GM12878 (cell line): Measurements from ENCODE around the gene N4BP2L2. TPM values are rescaled to one million over a fixed set of nuclear protein-coding genes. Genes with fewer than 3 reads are reported as not detected.

Experiments
- ATAC-seq: fragments of 200-7000 bp; cut with Tn5 transposase; 3 replicates; pipeline ENCODE4 v1.9.1; 2020; ENCODE audit warnings: mild to moderate bottlenecking, moderate library complexity
- BruUV-seq: library from RNA; stranded (reverse); fragments of 400-500 nt; replicated peaks from 2 replicates; lab custom pipeline; 2021; lab: Mats Ljungman, UMichigan
- CTCF ChIA-PET: fragments of 300-600 bp; sonication (Branson Sonifier 250); formaldehyde crosslinking; extraction: SDS; loops from one replicate; lab custom pipeline; 2021; ENCODE audit warnings: inconsistent platforms; lab: Yijun Ruan, JAX
- POLR2A ChIA-PET: fragments of 350-600 bp; formaldehyde crosslinking; extraction: SDS; loops from one replicate; lab custom pipeline; 2021; ENCODE audit warnings: inconsistent platforms; lab: Charles Lee
- RAD21 ChIA-PET: fragments of 300-600 bp; sonication (Branson Sonifier 250); formaldehyde crosslinking; loops from one replicate; lab custom pipeline; 2023; ENCODE audit warnings: antibody characterized with exemption; ENCODE audit not compliant: unreplicated experiment; lab: Charles Lee
- SMC1A ChIA-PET: fragments of 300-600 bp; sonication (Branson Sonifier 250); formaldehyde crosslinking; loops from one replicate; lab custom pipeline; 2023; ENCODE audit not compliant: unreplicated experiment, uncharacterized antibody; lab: Charles Lee
- DNase-seq: peaks from one replicate; pipeline ENCODE4 v3.0.0-alpha.2; 2011; ENCODE audit warnings: low read depth, low spot score
- FAIRE-seq: peaks from 3 replicates; lab custom pipeline; 2011; peaks lifted over from hg19 to GRCh38; lab: Jason Lieb, UNC
- H2AFZ ChIP-seq: 2 replicates; pipeline ENCODE4 v1.6.0; 2011; ENCODE audit warnings: low read depth, low read length, control low read depth; ENCODE audit not compliant: control insufficient read depth
- H3K27ac ChIP-seq: 2 replicates; pipeline ENCODE4 v1.5.1; 2011; ENCODE audit warnings: control low read depth; ENCODE audit not compliant: control insufficient read depth, insufficient read depth
- H3K27me3 ChIP-seq, 2 experiments: replicated peaks in 1 of 2; 2 replicates each; pipeline versions ENCODE4 v1.6.0 to v1.6.1; 2011; ENCODE audit warnings: low read length in 1 of 2; ENCODE audit not compliant: control insufficient read depth in 2 of 2, insufficient read depth in 2 of 2
- H3K36me3 ChIP-seq, 2 experiments: 2 replicates each; pipeline ENCODE4 v1.5.1; 2011; ENCODE audit warnings: low read length in 1 of 2; ENCODE audit not compliant: control insufficient read depth in 2 of 2, insufficient read depth in 2 of 2
- H3K4me1 ChIP-seq: 2 replicates; pipeline ENCODE4 v1.6.1; 2011; ENCODE audit warnings: mild to moderate bottlenecking, low read length, moderate library complexity, mixed read lengths; ENCODE audit not compliant: control insufficient read depth, insufficient read depth
- H3K4me2 ChIP-seq: 2 replicates; pipeline ENCODE4 v1.6.0; 2011; ENCODE audit warnings: control low read depth; ENCODE audit not compliant: control insufficient read depth, insufficient read depth
- H3K4me3 ChIP-seq: fragments of 200-600 bp; sonication (generic); 2 replicates; pipeline ENCODE4 v1.5.1; 2016
- H3K79me2 ChIP-seq: 2 replicates; pipeline ENCODE4 v1.6.0; 2011; ENCODE audit warnings: low read length; ENCODE audit not compliant: control insufficient read depth, insufficient read depth
- H3K9ac ChIP-seq: 2 replicates; pipeline ENCODE4 v1.8.0; 2011; ENCODE audit warnings: low read length, control low read depth, mixed read lengths; ENCODE audit not compliant: control insufficient read depth, insufficient read depth
- H3K9me3 ChIP-seq: replicated peaks from 3 replicates; pipeline ENCODE4 v1.5.1; 2011; ENCODE audit warnings: mild to moderate bottlenecking, low read length; ENCODE audit not compliant: control insufficient read depth, insufficient read depth
- H4K20me1 ChIP-seq: 2 replicates; pipeline ENCODE4 v1.6.0; 2011; ENCODE audit not compliant: control insufficient read depth, insufficient read depth
- BACH1 ChIP-seq: fragments of 450-650 bp; IDR thresholded peaks from 2 replicates; pipeline ENCODE4 v1.6.1; 2017; ENCODE audit warnings: mild to moderate bottlenecking, borderline replicate concordance
- CEBPB ChIP-seq, 2 experiments: fragments of 150-350 bp in 1 of 2; IDR thresholded peaks; 2 replicates each; pipeline ENCODE4 v1.6.1; 2012 to 2014; ENCODE audit warnings: low read depth in 2 of 2, low read length in 2 of 2, borderline replicate concordance in 1 of 2, inconsistent platforms in 1 of 2
- CREM ChIP-seq: IDR thresholded peaks from 2 replicates; pipeline ENCODE4 v1.6.1; 2014; ENCODE audit warnings: antibody characterized with exemption, low read depth
- IKZF1 ChIP-seq: fragments of 450-650 bp; conservative IDR thresholded peaks from 2 replicates; pipeline ENCODE4 v1.6.1; 2017; ENCODE audit warnings: antibody characterized with exemption, mild to moderate bottlenecking
- MTA3 ChIP-seq: IDR thresholded peaks from 2 replicates; pipeline ENCODE4 v1.6.1; 2012; ENCODE audit warnings: low read length, inconsistent platforms, borderline replicate concordance
- RELA ChIP-seq: fragments of 450-650 bp; IDR thresholded peaks from 2 replicates; pipeline ENCODE4 v1.8.0; 2014; ENCODE audit warnings: borderline replicate concordance; ENCODE audit not compliant: partially characterized antibody
- SIN3A ChIP-seq: IDR thresholded peaks from 2 replicates; pipeline ENCODE4 v1.6.1; 2012; ENCODE audit warnings: low read depth, low read length, improper control_type of control experiment
- SMAD5 ChIP-seq: IDR thresholded peaks from 2 replicates; pipeline ENCODE4 v1.6.1; 2016; ENCODE audit warnings: antibody characterized with exemption, low read depth
- TARDBP ChIP-seq: IDR thresholded peaks from 2 replicates; pipeline ENCODE4 v1.6.1; 2016; ENCODE audit warnings: borderline replicate concordance
- WRNIP1 ChIP-seq: IDR thresholded peaks from 2 replicates; pipeline ENCODE4 v1.6.1; 2011; ENCODE audit warnings: low read depth, low read length, improper control_type of control experiment, borderline replicate concordance
- ZNF687 ChIP-seq: fragments of 450-650 bp; IDR thresholded peaks from 2 replicates; pipeline ENCODE4 v1.6.1; 2017; ENCODE audit warnings: mild to moderate bottlenecking, moderate library complexity
- WGBS: methylation state at CpG from one replicate; pipeline ENCODE4 v1.1.6; 2016; ENCODE audit warnings: low lambda C conversion rate; ENCODE audit not compliant: insufficient replicate concordance, insufficient coverage; ENCODE audit errors: missing lambda C conversion rate; 5-methylcytosine and 5-hydroxymethylcytosine counted together
- in situ Hi-C: fragments of 300-500 bp; cut with MboI; formaldehyde crosslinking; loops from 9 replicates; pipeline ENCODE4 v1.14.3; 2018; ENCODE audit warnings: mixed read lengths
- intact Hi-C: fragments of 100-400 bp; cut with micrococcal nuclease; formaldehyde crosslinking; loops from one replicate; pipeline ENCODE4 v1.14.2; 2022; ENCODE audit not compliant: unreplicated experiment
- polyA plus RNA-seq, 11 experiments: library from polyadenylated mRNA; depleted of rRNA in 4 of 11; unstranded in 6 of 11; stranded (reverse) in 5 of 11; fragments of >200 nt; fragmentation: Nextera tagmentation in 4 of 11; fragmentation: Illumina TruSeq in 1 of 11; extraction: Ambion mirVana in 4 of 11; extraction: Trizol in 1 of 11; gene quantifications; 1 replicate in 1 of 11; 2 replicates in 10 of 11; pipeline versions ENCODE4 v1.2.1 to v1.2.3, GENCODE V29; 2011 to 2016; ENCODE audit warnings: inconsistent platforms in 2 of 11, missing spikeins in 2 of 11, low read depth in 1 of 11
- total RNA-seq, 4 experiments: library from RNA; depleted of rRNA in 3 of 4; stranded (reverse); fragments of >200 nt in 3 of 4; fragmentation: Illumina TruSeq in 1 of 4; extraction: Trizol in 1 of 4; gene quantifications; 2 replicates each; pipeline versions ENCODE4 v1.2.1 to v1.2.3, GENCODE V29; 2013 to 2021
- TF ChIP-seq, protein P1 (sequence below): fragments of 450-650 bp; IDR thresholded peaks from 2 replicates; pipeline ENCODE4 v1.6.1; 2017; ENCODE audit warnings: mild to moderate bottlenecking, moderate library complexity
- TF ChIP-seq, protein P2 (sequence below): IDR thresholded peaks from 2 replicates; pipeline ENCODE4 v1.6.1; 2012; ENCODE audit warnings: low read depth, low read length, improper control_type of control experiment

The N4BP2L2 gene
- total and polyA plus RNA-seq, 10 of the 15 experiments (the other 5 are each of a cell fraction or from before 2014, with no cell fraction given), result 41.7 to 87.1 (median 61.2) TPM

- Histone ChIP-seq H3K27ac (peak overlapping the region; percentile 98), H3K4me2 (peak overlapping the region; percentile 95), H4K20me1 (no peaks in the 10 kb centered on the region), H3K36me3 (peaks cover 0 to 11% of the 10 kb centered on the region in 2 experiments; a peak in 1 of 4 replicates), H3K9ac (peak overlapping the region; percentile 93), H3K9me3 (peaks cover 4% of the 10 kb centered on the region; the same call in 2 of the 3 replicates), H2AFZ (peak overlapping the region; percentile 79), H3K4me3 (peak overlapping the region; percentile 94), H3K27me3 (no peaks in the 10 kb centered on the region), H3K79me2 (peaks cover 58% of the 10 kb centered on the region), H3K4me1 (peaks cover 17% of the 10 kb centered on the region)
- ChIA-PET POLR2A (interaction anchor here (0.6 to 2.5 kb wide), 3 partner anchors 21 to 1253 kb away, joined by 3 to 16 read pairs (median 4); partner anchors contain the start of genes BRCA2 and ZAR1L), SMC1A (interaction anchor here (0.7 to 4.0 kb wide), 9 partner anchors 13 to 166 kb away, joined by 3 to 25 read pairs (median 6); partner anchors contain the start of genes BRCA2 and ZAR1L), RAD21 (interaction anchor here (0.9 to 2.1 kb wide), 4 partner anchors 17 to 517 kb away, joined by 3 to 8 read pairs (median 4); partner anchors contain the start of genes BRCA2 and ZAR1L), CTCF (interaction anchor here (0.6 to 5.5 kb wide), 6 partner anchors 15 to 859 kb away, joined by 3 to 22 read pairs (median 6); partner anchors contain the start of genes BRCA2, N4BP2L2 and ZAR1L)
- WGBS, result 5% methylated on average over 72 of the region's 90 CpGs
- FAIRE-seq (no peak), DNase-seq (no peak), ATAC-seq (peak; percentile 42)
- intact Hi-C loops (loop anchor here (5.0 to 10.0 kb wide), 2 partner anchors 110 to 778 kb away; partner anchors contain the start of genes BRCA2 and ZAR1L), in situ Hi-C loops (loop anchor here (25.0 kb wide), 1 partner anchor 1110 kb away; no protein-coding TSS in a partner anchor)
- no TSS peak for BruUV-seq
- TF ChIP-seq BACH1 (no peak; the same call in 1 of the 2 replicates), MTA3 (no peak), CREM (no peak), ZNF687 (0 out of 2 replicates have a peak, but pooled peaks have one; percentile 22), SMAD5 (0 out of 2 replicates have a peak, but pooled peaks have one; percentile 48), IKZF1 (no peak), WRNIP1 (no peak), TARDBP (no peak), SIN3A (peak; percentile 27; the same call in 1 of the 2 replicates), RELA (no peak), CEBPB (IDR thresholded peaks at IDR 0.05; ENCODE audit: borderline replicate concordance in 1 of 2, low read depth in 2 of 2, low read length in 2 of 2) (peak in 1 of 2 experiments; percentile 54; a peak in 1 of 4 replicates)
- TF ChIP-seq, protein P1, sequence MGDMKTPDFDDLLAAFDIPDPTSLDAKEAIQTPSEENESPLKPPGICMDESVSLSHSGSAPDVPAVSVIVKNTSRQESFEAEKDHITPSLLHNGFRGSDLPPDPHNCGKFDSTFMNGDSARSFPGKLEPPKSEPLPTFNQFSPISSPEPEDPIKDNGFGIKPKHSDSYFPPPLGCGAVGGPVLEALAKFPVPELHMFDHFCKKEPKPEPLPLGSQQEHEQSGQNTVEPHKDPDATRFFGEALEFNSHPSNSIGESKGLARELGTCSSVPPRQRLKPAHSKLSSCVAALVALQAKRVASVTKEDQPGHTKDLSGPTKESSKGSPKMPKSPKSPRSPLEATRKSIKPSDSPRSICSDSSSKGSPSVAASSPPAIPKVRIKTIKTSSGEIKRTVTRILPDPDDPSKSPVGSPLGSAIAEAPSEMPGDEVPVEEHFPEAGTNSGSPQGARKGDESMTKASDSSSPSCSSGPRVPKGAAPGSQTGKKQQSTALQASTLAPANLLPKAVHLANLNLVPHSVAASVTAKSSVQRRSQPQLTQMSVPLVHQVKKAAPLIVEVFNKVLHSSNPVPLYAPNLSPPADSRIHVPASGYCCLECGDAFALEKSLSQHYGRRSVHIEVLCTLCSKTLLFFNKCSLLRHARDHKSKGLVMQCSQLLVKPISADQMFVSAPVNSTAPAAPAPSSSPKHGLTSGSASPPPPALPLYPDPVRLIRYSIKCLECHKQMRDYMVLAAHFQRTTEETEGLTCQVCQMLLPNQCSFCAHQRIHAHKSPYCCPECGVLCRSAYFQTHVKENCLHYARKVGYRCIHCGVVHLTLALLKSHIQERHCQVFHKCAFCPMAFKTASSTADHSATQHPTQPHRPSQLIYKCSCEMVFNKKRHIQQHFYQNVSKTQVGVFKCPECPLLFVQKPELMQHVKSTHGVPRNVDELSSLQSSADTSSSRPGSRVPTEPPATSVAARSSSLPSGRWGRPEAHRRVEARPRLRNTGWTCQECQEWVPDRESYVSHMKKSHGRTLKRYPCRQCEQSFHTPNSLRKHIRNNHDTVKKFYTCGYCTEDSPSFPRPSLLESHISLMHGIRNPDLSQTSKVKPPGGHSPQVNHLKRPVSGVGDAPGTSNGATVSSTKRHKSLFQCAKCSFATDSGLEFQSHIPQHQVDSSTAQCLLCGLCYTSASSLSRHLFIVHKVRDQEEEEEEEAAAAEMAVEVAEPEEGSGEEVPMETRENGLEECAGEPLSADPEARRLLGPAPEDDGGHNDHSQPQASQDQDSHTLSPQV, result no peak
- TF ChIP-seq, protein P2, sequence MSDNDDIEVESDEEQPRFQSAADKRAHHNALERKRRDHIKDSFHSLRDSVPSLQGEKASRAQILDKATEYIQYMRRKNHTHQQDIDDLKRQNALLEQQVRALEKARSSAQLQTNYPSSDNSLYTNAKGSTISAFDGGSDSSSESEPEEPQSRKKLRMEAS, result no peak; the same call in 1 of the 2 replicates
Measured at GRCh38 chr13:32426990-32427851, 111.4 kb downstream of the N4BP2L2 start.
